HPDE6-E6E7 (cell line): ENCODE results near the gene ADAM29.
"Not testable (repeated sequence)": the region's sequence is repeated elsewhere in the genome, so short reads cannot be mapped to it uniquely, and the experiment has no call there.

Experiments
- DNase-seq: peaks from one replicate; pipeline ENCODE4 v3.0.0; 2011; ENCODE audit warnings: missing footprints; ENCODE audit errors: extremely low spot score

Gene ADAM29

GRCh38 chr4:174948826-174949225 lies 30.7 kb downstream of the ADAM29 start:
- no peak for DNase-seq

- no peak for DNase-seq
These were observed 54.8 kb downstream of the ADAM29 start for GRCh38 chr4:174972911-174973310.

GRCh38 chr4:174973336-174973735 lies 55.2 kb downstream of the ADAM29 start:
- DNase-seq, result no peak

- DNase-seq, result no peak
These were observed 65.1 kb downstream of the ADAM29 start for GRCh38 chr4:174983128-174983750.

- not testable (repeated sequence) for DNase-seq
These were observed 65.7 kb downstream of the ADAM29 start for GRCh38 chr4:174983870-174984269.

- DNase-seq, result no peak
These were observed 71.6 kb downstream of the ADAM29 start for GRCh38 chr4:174989791-174990190.

- no peak for DNase-seq
These were observed 75.8 kb downstream of the ADAM29 start for GRCh38 chr4:174993916-174994315.

- no peak for DNase-seq
These were observed 77.9 kb downstream of the ADAM29 start for GRCh38 chr4:174996079-174996478.

GRCh38 chr4:174999407-174999806 lies 81.2 kb downstream of the ADAM29 start:
- no peak for DNase-seq

- no peak for DNase-seq
These were observed 99.6 kb downstream of the ADAM29 start for GRCh38 chr4:175017751-175018150.

- DNase-seq, result not testable (repeated sequence)
These were observed 101.3 kb downstream of the ADAM29 start for GRCh38 chr4:175019447-175019846.
